Astrocyte (in vitro differentiated cells and primary cell): ENCODE results near the gene RFC2. TPM values are rescaled to one million over a fixed set of nuclear protein-coding genes. Genes with fewer than 3 reads are reported as not detected.
"Not testable (repeated sequence)": the region's sequence is repeated elsewhere in the genome, so short reads cannot be mapped to it uniquely, and the experiment has no call there.

Source experiments
- DNase-seq: peaks from one replicate; pipeline ENCODE4 v3.0.0-alpha.2; 2010; ENCODE audit warnings: low read depth
- FAIRE-seq: peaks from 2 replicates; lab custom pipeline; 2011; peaks lifted over from hg19 to GRCh38; lab: Jason Lieb, UNC
- H2AFZ ChIP-seq: 2 replicates; pipeline ENCODE4 v1.6.0; 2012; ENCODE audit warnings: low read depth, low read length, inconsistent platforms
- H3K27ac ChIP-seq: 2 replicates; pipeline ENCODE4 v1.5.1; 2011; ENCODE audit warnings: low read depth, low read length, inconsistent platforms
- H3K27me3 ChIP-seq: 2 replicates; pipeline ENCODE4 v1.6.0; 2011; ENCODE audit warnings: low read length, inconsistent platforms; ENCODE audit not compliant: insufficient read depth
- H3K36me3 ChIP-seq: 2 replicates; pipeline ENCODE4 v1.5.1; 2011; ENCODE audit warnings: low read length, inconsistent platforms; ENCODE audit not compliant: insufficient read depth
- H3K4me1 ChIP-seq: 2 replicates; pipeline ENCODE4 v1.5.1; 2011; ENCODE audit warnings: low read length, inconsistent platforms; ENCODE audit not compliant: insufficient read depth
- H3K4me2 ChIP-seq: 2 replicates; pipeline ENCODE4 v1.6.0; 2012; ENCODE audit warnings: low read length, inconsistent platforms
- H3K4me3 ChIP-seq: 2 replicates; pipeline ENCODE4 v1.5.1; 2011; ENCODE audit warnings: low read depth, mild to moderate bottlenecking, low read length, inconsistent platforms; ENCODE audit not compliant: insufficient read depth
- H3K79me2 ChIP-seq: 2 replicates; pipeline ENCODE4 v1.6.0; 2012; ENCODE audit warnings: mild to moderate bottlenecking, low read length, inconsistent platforms; ENCODE audit not compliant: insufficient read depth
- H3K9ac ChIP-seq: 2 replicates; pipeline ENCODE4 v1.6.0; 2012; ENCODE audit warnings: mild to moderate bottlenecking, low read length, inconsistent platforms
- H3K9me3 ChIP-seq: 2 replicates; pipeline ENCODE4 v1.5.1; 2012; ENCODE audit warnings: low read depth, mild to moderate bottlenecking, low read length, inconsistent platforms; ENCODE audit not compliant: insufficient read depth
- H4K20me1 ChIP-seq: 2 replicates; pipeline ENCODE4 v1.6.0; 2012; ENCODE audit warnings: low read length, inconsistent platforms; ENCODE audit not compliant: insufficient read depth
- H3K27ac Mint-ChIP-seq: one replicate; pipeline ENCODE4 v1.8.0; 2021; ENCODE audit warnings: mild to moderate bottlenecking, mixed read lengths; ENCODE audit not compliant: unreplicated experiment
- H3K27me3 Mint-ChIP-seq: one replicate; pipeline ENCODE4 v1.8.0; 2021; ENCODE audit warnings: low read depth, mixed read lengths; ENCODE audit not compliant: unreplicated experiment
- H3K36me3 Mint-ChIP-seq: one replicate; pipeline ENCODE4 v1.8.0; 2021; ENCODE audit warnings: low read depth, mixed read lengths; ENCODE audit not compliant: unreplicated experiment
- H3K4me1 Mint-ChIP-seq: one replicate; pipeline ENCODE4 v1.8.0; 2021; ENCODE audit warnings: low read depth, mixed read lengths; ENCODE audit not compliant: unreplicated experiment
- H3K4me3 Mint-ChIP-seq: one replicate; pipeline ENCODE4 v1.8.0; 2021; ENCODE audit warnings: mild to moderate bottlenecking, moderate library complexity, mixed read lengths; ENCODE audit not compliant: unreplicated experiment
- H3K9me3 Mint-ChIP-seq: one replicate; pipeline ENCODE4 v1.8.0; 2021; ENCODE audit warnings: mild to moderate bottlenecking, mixed read lengths; ENCODE audit not compliant: unreplicated experiment
- EZH2 ChIP-seq: IDR thresholded peaks from 2 replicates; pipeline ENCODE4 v1.6.1; 2012; ENCODE audit warnings: mild to moderate bottlenecking, low read length, inconsistent platforms; ENCODE audit not compliant: insufficient read depth
- total RNA-seq: library from RNA; stranded (reverse); gene quantifications from 2 replicates; pipeline ENCODE4 v1.2.1, GENCODE V29; 2021
- TF ChIP-seq, protein P1 (sequence below): IDR thresholded peaks from 2 replicates; pipeline ENCODE4 v1.5.1; 2011; ENCODE audit warnings: low read depth, mild to moderate bottlenecking, inconsistent platforms, low read length, moderate library complexity; ENCODE audit not compliant: insufficient read depth

RFC2 gene
- total RNA-seq, 1 donor from 2014 or later: 12.3 TPM

DNA sequence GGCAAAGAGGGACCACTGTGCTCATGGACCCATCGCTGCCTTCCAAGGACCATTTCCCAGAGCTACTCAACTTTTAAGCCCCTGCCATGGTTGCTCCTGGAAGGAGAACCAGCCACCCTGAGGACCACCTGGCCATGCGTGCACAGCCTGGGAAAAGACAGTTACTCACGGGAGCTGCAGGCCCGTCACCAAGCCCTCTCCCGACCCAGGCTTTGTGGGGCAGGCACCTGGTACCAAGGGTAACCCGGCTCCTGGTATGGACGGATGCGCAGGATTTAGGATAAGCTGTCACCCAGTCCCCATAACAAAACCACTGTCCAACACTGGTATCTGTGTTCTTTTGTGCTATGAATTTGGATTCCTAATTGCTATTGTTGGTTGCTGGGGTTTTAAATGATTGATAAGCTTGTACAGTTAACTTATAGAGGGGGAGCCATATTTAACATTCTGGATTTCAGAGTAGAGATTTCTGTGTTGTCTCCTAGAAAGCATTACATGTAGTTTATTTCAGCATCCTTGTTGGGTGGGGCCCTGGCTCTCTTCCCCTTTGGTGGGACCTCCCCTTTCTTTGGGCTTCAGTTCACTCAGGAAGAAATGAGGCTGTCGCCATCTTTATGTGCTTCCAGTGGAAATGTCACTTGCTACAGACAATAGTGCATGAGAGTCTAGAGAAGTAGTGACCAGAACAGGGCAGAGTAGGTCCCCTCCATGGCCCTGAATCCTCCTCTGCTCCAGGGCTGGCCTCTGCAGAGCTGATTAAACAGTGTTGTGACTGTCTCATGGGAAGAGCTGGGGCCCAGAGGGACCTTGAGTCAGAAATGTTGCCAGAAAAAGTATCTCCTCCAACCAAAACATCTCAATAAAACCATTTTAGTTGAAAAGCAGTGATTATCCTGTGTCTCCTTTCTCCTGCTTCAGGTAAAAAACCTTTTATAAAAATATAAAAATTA lies 25.0 kb downstream of the RFC2 start:
- Histone ChIP-seq H3K9me3 (no peaks in the 10 kb centered on the region), H3K4me2 (no peak overlapping the region), H3K27ac (no peak overlapping the region), H4K20me1 (peaks cover 7% of the 10 kb centered on the region), H3K4me3 (no peak overlapping the region), H3K9ac (no peak overlapping the region), H3K4me1 (peaks cover 6% of the 10 kb centered on the region), H3K36me3 (peaks cover 11% of the 10 kb centered on the region), H2AFZ (no peak overlapping the region), H3K79me2 (no peaks in the 10 kb centered on the region), H3K27me3 (no peaks in the 10 kb centered on the region)
- H3K4me3 Mint-ChIP-seq: no peak overlapping the region
- no peak for TF ChIP-seq EZH2
- TF ChIP-seq, protein P1, sequence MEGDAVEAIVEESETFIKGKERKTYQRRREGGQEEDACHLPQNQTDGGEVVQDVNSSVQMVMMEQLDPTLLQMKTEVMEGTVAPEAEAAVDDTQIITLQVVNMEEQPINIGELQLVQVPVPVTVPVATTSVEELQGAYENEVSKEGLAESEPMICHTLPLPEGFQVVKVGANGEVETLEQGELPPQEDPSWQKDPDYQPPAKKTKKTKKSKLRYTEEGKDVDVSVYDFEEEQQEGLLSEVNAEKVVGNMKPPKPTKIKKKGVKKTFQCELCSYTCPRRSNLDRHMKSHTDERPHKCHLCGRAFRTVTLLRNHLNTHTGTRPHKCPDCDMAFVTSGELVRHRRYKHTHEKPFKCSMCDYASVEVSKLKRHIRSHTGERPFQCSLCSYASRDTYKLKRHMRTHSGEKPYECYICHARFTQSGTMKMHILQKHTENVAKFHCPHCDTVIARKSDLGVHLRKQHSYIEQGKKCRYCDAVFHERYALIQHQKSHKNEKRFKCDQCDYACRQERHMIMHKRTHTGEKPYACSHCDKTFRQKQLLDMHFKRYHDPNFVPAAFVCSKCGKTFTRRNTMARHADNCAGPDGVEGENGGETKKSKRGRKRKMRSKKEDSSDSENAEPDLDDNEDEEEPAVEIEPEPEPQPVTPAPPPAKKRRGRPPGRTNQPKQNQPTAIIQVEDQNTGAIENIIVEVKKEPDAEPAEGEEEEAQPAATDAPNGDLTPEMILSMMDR: no peak
- no peaks in the 10 kb centered on the region for H3K9me3 Mint-ChIP-seq
- no peaks in the 10 kb centered on the region for H3K4me1 Mint-ChIP-seq
- peaks cover 5% of the 10 kb centered on the region for H3K36me3 Mint-ChIP-seq
- no peak overlapping the region for H3K27ac Mint-ChIP-seq
- FAIRE-seq: no peak
- H3K27me3 Mint-ChIP-seq: no peaks in the 10 kb centered on the region
- no peak for DNase-seq

DNA sequence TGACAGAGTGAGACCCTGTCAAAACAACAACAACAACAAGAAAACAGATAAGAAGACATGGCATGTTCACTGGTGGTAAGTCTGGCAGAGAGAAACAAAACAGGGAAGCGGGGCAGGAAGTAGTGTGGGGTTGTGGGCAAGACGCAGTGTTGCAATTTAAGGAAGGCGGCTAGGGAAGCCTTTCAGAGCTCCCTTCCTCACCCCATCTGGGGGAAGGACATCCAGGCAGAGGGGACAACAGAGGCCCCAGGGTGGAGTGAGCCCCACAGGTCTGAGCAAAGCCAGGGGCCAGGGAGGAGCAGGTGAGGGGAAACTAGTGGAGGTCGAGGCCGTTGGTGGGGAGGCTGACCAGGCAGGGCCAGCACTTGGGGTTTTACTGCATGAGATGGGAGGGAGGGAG lies 27.6 kb downstream of the RFC2 start:
- Histone ChIP-seq H3K4me3 (no peak overlapping the region), H3K27ac (no peak overlapping the region), H3K27me3 (no peaks in the 10 kb centered on the region), H3K79me2 (no peaks in the 10 kb centered on the region), H3K4me2 (no peak overlapping the region), H3K9me3 (no peaks in the 10 kb centered on the region), H4K20me1 (no peaks in the 10 kb centered on the region), H3K4me1 (no peaks in the 10 kb centered on the region), H3K9ac (no peak overlapping the region), H3K36me3 (peaks cover 7% of the 10 kb centered on the region), H2AFZ (no peak overlapping the region)
- TF ChIP-seq EZH2: no peak
- TF ChIP-seq, protein P1: no peak
- FAIRE-seq (no peak), DNase-seq (no peak)
- no peaks in the 10 kb centered on the region for H3K4me1 Mint-ChIP-seq
- no peaks in the 10 kb centered on the region for H3K27me3 Mint-ChIP-seq
- H3K27ac Mint-ChIP-seq: no peak overlapping the region
- H3K4me3 Mint-ChIP-seq: no peak overlapping the region
- no peaks in the 10 kb centered on the region for H3K9me3 Mint-ChIP-seq
- peaks cover 5% of the 10 kb centered on the region for H3K36me3 Mint-ChIP-seq

- H3K27me3 Mint-ChIP-seq: no peaks in the 10 kb centered on the region
- H3K27ac Mint-ChIP-seq: peak overlapping the region; percentile 34
- Histone ChIP-seq H3K4me2 (no peak overlapping the region), H3K79me2 (no peaks in the 10 kb centered on the region), H4K20me1 (no peaks in the 10 kb centered on the region), H3K27me3 (no peaks in the 10 kb centered on the region), H3K4me3 (no peak overlapping the region), H2AFZ (no peak overlapping the region), H3K9me3 (no peaks in the 10 kb centered on the region), H3K9ac (no peak overlapping the region), H3K27ac (no peak overlapping the region), H3K4me1 (no peaks in the 10 kb centered on the region), H3K36me3 (no peaks in the 10 kb centered on the region)
- DNase-seq (no peak), FAIRE-seq (no peak)
- no peak overlapping the region for H3K4me3 Mint-ChIP-seq
- H3K36me3 Mint-ChIP-seq: peaks cover 5% of the 10 kb centered on the region
- TF ChIP-seq EZH2: no peak
- TF ChIP-seq, protein P1: no peak
- H3K9me3 Mint-ChIP-seq: no peaks in the 10 kb centered on the region
- H3K4me1 Mint-ChIP-seq: no peaks in the 10 kb centered on the region
Observed at GRCh38 chr7:74225400-74225799, 28.8 kb downstream of the RFC2 start.

- not testable (repeated sequence) for H3K27me3 ChIP-seq, H4K20me1 ChIP-seq, H3K4me2 ChIP-seq, H3K36me3 ChIP-seq, H3K27me3 Mint-ChIP-seq, H3K4me1 Mint-ChIP-seq, H3K4me1 ChIP-seq, H3K79me2 ChIP-seq, H2AFZ ChIP-seq, H3K4me3 Mint-ChIP-seq, H3K27ac ChIP-seq, DNase-seq, FAIRE-seq, H3K9ac ChIP-seq, H3K9me3 Mint-ChIP-seq, H3K9me3 ChIP-seq, H3K36me3 Mint-ChIP-seq, H3K4me3 ChIP-seq
- H3K27ac Mint-ChIP-seq: peak overlapping the region; percentile 34
Observed at GRCh38 chr7:74224907-74225306, 29.3 kb downstream of the RFC2 start.
